A673 (cell line): ENCODE results near the gene ZMAT5. TPM values are rescaled to one million over a fixed set of nuclear protein-coding genes. Genes with fewer than 3 reads are reported as not detected.

Experiments
- BruUV-seq: library from RNA; stranded (reverse); fragments of 400-500 nt; replicated peaks from 2 replicates; lab custom pipeline; 2021; lab: Mats Ljungman, UMichigan
- CTCF ChIA-PET: fragments of 300-600 bp; sonication (Branson Sonifier 250); formaldehyde crosslinking; loops from one replicate; lab custom pipeline; 2022; ENCODE audit warnings: antibody characterized with exemption; lab: Charles Lee
- POLR2A ChIA-PET: fragments of 300-600 bp; sonication (Branson Sonifier 250); formaldehyde crosslinking; loops from one replicate; lab custom pipeline; 2022; ENCODE audit warnings: antibody characterized with exemption; ENCODE audit not compliant: low non-redundant PET; lab: Charles Lee
- DNase-seq: peaks from one replicate; pipeline ENCODE4 v3.0.0-alpha.2; 2015; ENCODE audit warnings: low spot score
- H3K27ac ChIP-seq: fragments of 200-600 bp; sonication (generic); 2 replicates; pipeline ENCODE4 v1.5.1; 2016; ENCODE audit warnings: mixed run types, low read depth, mild to moderate bottlenecking, mixed read lengths, antibody characterized with exemption, low read length; ENCODE audit not compliant: poor library complexity, severe bottlenecking
- H3K27me3 ChIP-seq: fragments of 200-600 bp; sonication (generic); replicated peaks from 2 replicates; pipeline ENCODE4 v1.6.1; 2017; ENCODE audit warnings: mixed run types, low read depth, mild to moderate bottlenecking, mixed read lengths, antibody characterized with exemption, low read length; ENCODE audit not compliant: insufficient read depth, poor library complexity
- H3K36me3 ChIP-seq: fragments of 200-600 bp; sonication (generic); 2 replicates; pipeline ENCODE4 v1.6.1; 2016; ENCODE audit warnings: mixed run types, mild to moderate bottlenecking, mixed read lengths, antibody characterized with exemption, low read length; ENCODE audit not compliant: insufficient read depth, poor library complexity, severe bottlenecking
- H3K4me1 ChIP-seq: fragments of 200-600 bp; sonication (generic); 2 replicates; pipeline ENCODE4 v1.6.1; 2017; ENCODE audit warnings: mixed run types, mild to moderate bottlenecking, mixed read lengths, antibody characterized with exemption, low read length; ENCODE audit not compliant: insufficient read depth, poor library complexity, severe bottlenecking
- H3K4me3 ChIP-seq: fragments of 200-600 bp; sonication (generic); 2 replicates; pipeline ENCODE4 v1.5.1; 2016; ENCODE audit warnings: low read depth, mixed run types, mild to moderate bottlenecking, mixed read lengths, low read length; ENCODE audit not compliant: poor library complexity, severe bottlenecking
- H3K9me3 ChIP-seq: fragments of 200-600 bp; sonication (generic); 2 replicates; pipeline ENCODE4 v1.6.1; 2016; ENCODE audit warnings: mixed run types, low read depth, mild to moderate bottlenecking, mixed read lengths, antibody characterized with exemption, low read length; ENCODE audit not compliant: poor library complexity, severe bottlenecking
- EZH2 ChIP-seq: fragments of 200-600 bp; sonication (generic); IDR thresholded peaks from 2 replicates; pipeline ENCODE4 v1.6.1; 2017; ENCODE audit warnings: borderline replicate concordance, low read depth, mild to moderate bottlenecking, mixed read lengths, antibody characterized with exemption, low read length; ENCODE audit not compliant: poor library complexity, severe bottlenecking
- intact Hi-C: fragments of 100-400 bp; cut with micrococcal nuclease; formaldehyde crosslinking; loops from one replicate; pipeline ENCODE4 v1.10.0; 2022; ENCODE audit not compliant: unreplicated experiment
- total RNA-seq: library from RNA; stranded (reverse); gene quantifications from 2 replicates; pipeline ENCODE4 v1.2.3, GENCODE V29; 2021
- TF ChIP-seq, protein P1 (sequence below): fragments of 300-800, 200-600 bp; sonication (generic); conservative IDR thresholded peaks from 2 replicates; pipeline ENCODE4 v1.5.1; 2017; ENCODE audit warnings: low read depth, mild to moderate bottlenecking, antibody characterized with exemption, low read length, moderate library complexity, mixed read lengths

Gene ZMAT5
- total RNA-seq, 1 experiment from 2014 or later: 19.8 TPM

DNA sequence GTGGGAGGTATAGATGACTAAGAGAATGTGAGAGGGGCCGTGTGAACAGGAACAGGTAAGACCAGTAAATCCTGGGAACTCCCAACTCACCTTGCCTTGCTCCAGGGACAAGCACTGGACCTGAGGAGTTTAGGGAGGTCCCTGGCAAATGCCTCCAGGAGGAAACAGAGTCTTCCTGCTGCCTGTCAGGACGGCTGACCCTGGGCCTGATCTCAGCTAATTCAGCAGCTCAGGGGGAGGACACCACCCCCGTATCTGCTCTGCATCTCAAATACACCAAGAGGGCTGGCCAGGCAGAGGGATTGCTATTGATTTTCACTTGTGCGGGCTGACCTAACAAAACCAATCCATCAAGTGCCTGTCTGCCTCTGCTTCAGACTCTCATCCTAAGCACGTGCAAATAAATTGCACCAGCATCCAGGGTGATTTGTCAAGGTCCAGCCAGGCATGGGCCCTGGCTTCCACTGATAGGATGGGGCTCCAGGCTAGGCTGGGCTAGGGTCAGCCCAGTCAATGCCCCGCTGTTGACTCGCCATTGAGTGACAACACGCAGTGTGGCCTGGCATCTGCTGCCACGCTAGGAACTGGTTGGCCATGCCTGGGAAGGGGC, 20.7 kb upstream of the ZMAT5 start:
- Histone ChIP-seq H3K9me3 (no peaks in the 10 kb centered on the region), H3K36me3 (peaks cover 17% of the 10 kb centered on the region), H3K4me1 (peaks cover 9% of the 10 kb centered on the region), H3K27me3 (no peaks in the 10 kb centered on the region), H3K27ac (no peak overlapping the region), H3K4me3 (no peak overlapping the region)
- CTCF ChIA-PET: no interaction called here
- intact Hi-C loops: no loop called here
- TF ChIP-seq, protein P1, sequence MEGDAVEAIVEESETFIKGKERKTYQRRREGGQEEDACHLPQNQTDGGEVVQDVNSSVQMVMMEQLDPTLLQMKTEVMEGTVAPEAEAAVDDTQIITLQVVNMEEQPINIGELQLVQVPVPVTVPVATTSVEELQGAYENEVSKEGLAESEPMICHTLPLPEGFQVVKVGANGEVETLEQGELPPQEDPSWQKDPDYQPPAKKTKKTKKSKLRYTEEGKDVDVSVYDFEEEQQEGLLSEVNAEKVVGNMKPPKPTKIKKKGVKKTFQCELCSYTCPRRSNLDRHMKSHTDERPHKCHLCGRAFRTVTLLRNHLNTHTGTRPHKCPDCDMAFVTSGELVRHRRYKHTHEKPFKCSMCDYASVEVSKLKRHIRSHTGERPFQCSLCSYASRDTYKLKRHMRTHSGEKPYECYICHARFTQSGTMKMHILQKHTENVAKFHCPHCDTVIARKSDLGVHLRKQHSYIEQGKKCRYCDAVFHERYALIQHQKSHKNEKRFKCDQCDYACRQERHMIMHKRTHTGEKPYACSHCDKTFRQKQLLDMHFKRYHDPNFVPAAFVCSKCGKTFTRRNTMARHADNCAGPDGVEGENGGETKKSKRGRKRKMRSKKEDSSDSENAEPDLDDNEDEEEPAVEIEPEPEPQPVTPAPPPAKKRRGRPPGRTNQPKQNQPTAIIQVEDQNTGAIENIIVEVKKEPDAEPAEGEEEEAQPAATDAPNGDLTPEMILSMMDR: no peak
- TF ChIP-seq EZH2: no peak
- no peak for DNase-seq
- BruUV-seq: no TSS peak
- POLR2A ChIA-PET: no interaction called here

DNA sequence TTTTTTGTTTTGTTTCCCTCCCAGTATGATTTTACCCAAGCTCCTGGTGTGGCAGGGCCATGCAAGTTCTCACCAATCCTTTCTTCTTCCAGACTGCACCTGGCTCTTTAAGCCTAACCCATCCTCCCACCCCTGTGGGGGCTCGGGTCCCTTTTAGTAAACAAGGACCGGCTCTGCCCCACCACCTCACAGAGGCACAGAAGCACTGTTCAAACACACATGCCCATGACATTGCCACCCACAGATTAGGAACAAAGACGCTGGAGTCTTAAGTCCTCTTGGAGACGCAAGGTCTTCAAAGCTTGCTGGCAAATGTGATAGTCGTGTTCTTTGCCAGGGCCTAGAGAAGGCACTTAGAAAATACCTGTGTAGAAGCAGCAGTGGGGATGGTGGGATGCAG, 19.2 kb upstream of the ZMAT5 start:
- Histone ChIP-seq H3K36me3 (peaks cover 10% of the 10 kb centered on the region), H3K4me3 (no peak overlapping the region), H3K9me3 (no peaks in the 10 kb centered on the region), H3K27me3 (no peaks in the 10 kb centered on the region), H3K27ac (no peak overlapping the region), H3K4me1 (peaks cover 9% of the 10 kb centered on the region)
- ChIA-PET CTCF (no interaction called here), POLR2A (no interaction called here)
- DNase-seq: no peak
- no TSS peak for BruUV-seq
- no peak for TF ChIP-seq EZH2
- TF ChIP-seq, protein P1: no peak
- intact Hi-C loops: no loop called here

DNA sequence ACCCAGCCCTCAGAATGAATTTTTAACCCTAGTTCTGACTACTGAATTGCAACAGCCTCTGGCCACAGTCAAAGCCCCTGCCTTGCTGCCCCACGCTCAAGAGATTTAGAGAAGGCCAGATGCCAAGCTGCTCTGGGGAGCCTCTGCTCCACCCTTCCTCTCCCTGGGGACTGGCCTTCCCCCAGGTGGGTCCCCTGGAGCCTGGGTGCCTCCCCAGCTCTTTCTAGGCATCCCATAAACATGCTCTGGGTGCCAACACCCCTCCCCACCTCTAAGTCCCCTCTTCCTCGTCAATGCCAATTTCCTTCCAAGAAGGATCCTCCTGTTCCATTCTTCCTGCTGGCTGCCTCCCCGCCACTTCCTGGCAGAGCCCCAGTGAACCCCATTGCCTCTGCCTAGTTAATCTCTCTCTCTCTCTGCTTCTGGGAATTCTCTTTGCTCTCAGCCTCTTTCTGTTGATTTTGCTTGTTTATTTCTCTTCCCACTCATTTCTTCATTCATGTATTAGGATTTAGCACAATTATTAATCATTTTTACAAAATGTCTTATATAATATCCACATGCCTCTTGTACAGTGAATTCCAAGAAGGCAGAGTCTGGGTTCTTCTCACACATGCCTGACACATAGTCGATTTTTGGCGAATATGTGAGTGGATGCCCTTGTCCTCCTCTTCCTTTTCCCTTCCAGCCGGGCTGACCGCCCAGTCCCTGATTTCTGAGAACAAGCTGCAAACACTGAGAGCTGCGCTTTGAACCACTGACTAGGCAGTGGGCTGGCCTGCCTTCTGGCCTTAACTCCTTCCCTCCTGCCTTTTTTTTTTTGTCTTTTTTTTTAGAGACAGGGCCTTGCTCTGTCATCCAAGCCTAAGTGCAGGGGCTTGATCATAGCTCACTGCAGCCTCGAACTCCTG, 17.9 kb upstream of the ZMAT5 start:
- Histone ChIP-seq H3K9me3 (no peaks in the 10 kb centered on the region), H3K4me1 (peaks cover 9% of the 10 kb centered on the region), H3K36me3 (peaks cover 6% of the 10 kb centered on the region), H3K4me3 (no peak overlapping the region), H3K27me3 (no peaks in the 10 kb centered on the region), H3K27ac (no peak overlapping the region)
- ChIA-PET CTCF (no interaction called here), POLR2A (no interaction called here)
- BruUV-seq: no TSS peak
- DNase-seq: no peak
- TF ChIP-seq, protein P1: no peak
- no peak for TF ChIP-seq EZH2
- intact Hi-C loops: loop anchor here (5.0 kb wide), 1 partner anchor 147 kb away; no protein-coding TSS in a partner anchor
